Mesenchymal stem cell (in vitro differentiated cells and primary cell): ENCODE results near the gene NPHS1.
"Not testable (repeated sequence)": the region's sequence is repeated elsewhere in the genome, so short reads cannot be mapped to it uniquely, and the experiment has no call there.

ENCODE experiments used
- DNase-seq: peaks from one replicate; pipeline ENCODE4 v3.0.0-alpha.2; 2013
- H2AFZ ChIP-seq: one replicate; pipeline ENCODE4 v1.6.1; 2013; ENCODE audit warnings: low read depth, mild to moderate bottlenecking, control low read depth, inconsistent platforms, low read length, moderate library complexity
- H2AK5ac ChIP-seq: 2 replicates; pipeline ENCODE4 v1.6.1; 2013; ENCODE audit warnings: low read length, moderate library complexity, mild to moderate bottlenecking, inconsistent platforms; ENCODE audit not compliant: severe bottlenecking
- H2BK120ac ChIP-seq: one replicate; pipeline ENCODE4 v1.6.1; 2013; ENCODE audit warnings: low read depth, mild to moderate bottlenecking, inconsistent platforms, low read length, moderate library complexity
- H2BK12ac ChIP-seq, 2 experiments: one replicate each; pipeline ENCODE4 v1.6.1; 2013; ENCODE audit warnings: inconsistent platforms in 2 of 2, low read length in 2 of 2, mild to moderate bottlenecking in 2 of 2, moderate library complexity in 2 of 2, control low read depth in 1 of 2
- H2BK15ac ChIP-seq: one replicate; pipeline ENCODE4 v1.6.1; 2013; ENCODE audit warnings: mild to moderate bottlenecking, low read depth, inconsistent platforms; ENCODE audit not compliant: poor library complexity, severe bottlenecking
- H2BK5ac ChIP-seq: 2 replicates; pipeline ENCODE4 v1.6.1; 2013; ENCODE audit warnings: low read depth, mild to moderate bottlenecking, low read length, control low read depth, inconsistent platforms; ENCODE audit not compliant: poor library complexity, severe bottlenecking
- H3K14ac ChIP-seq, 2 experiments: one replicate each; pipeline ENCODE4 v1.6.1; 2013; ENCODE audit warnings: inconsistent platforms in 2 of 2, low read length in 2 of 2, control low read depth in 1 of 2, mild to moderate bottlenecking in 1 of 2, moderate library complexity in 1 of 2
- H3K18ac ChIP-seq, 2 experiments: one replicate each; pipeline ENCODE4 v1.6.1; 2013; ENCODE audit warnings: inconsistent platforms in 2 of 2, low read length in 2 of 2, control low read depth in 1 of 2, low read depth in 1 of 2, mild to moderate bottlenecking in 1 of 2
- H3K23ac ChIP-seq, 2 experiments: one replicate each; pipeline ENCODE4 v1.6.1; 2013; ENCODE audit warnings: inconsistent platforms in 2 of 2, low read length in 2 of 2, mild to moderate bottlenecking in 2 of 2, moderate library complexity in 2 of 2, control low read depth in 1 of 2
- H3K27ac ChIP-seq: 2 replicates; pipeline ENCODE4 v1.5.1; 2013; ENCODE audit warnings: mild to moderate bottlenecking, moderate library complexity, low read length, control low read depth, inconsistent platforms; ENCODE audit not compliant: poor library complexity, severe bottlenecking
- H3K27me3 ChIP-seq, 2 experiments: 2 replicates each; pipeline versions ENCODE4 v1.6.1 to v1.7.0; 2013; ENCODE audit warnings: low read length in 2 of 2, mild to moderate bottlenecking in 2 of 2, moderate library complexity in 2 of 2, control low read depth in 1 of 2, inconsistent platforms in 1 of 2; ENCODE audit not compliant: control insufficient read depth in 1 of 2, insufficient read depth in 1 of 2
- H3K36me3 ChIP-seq, 2 experiments: 2 replicates each; pipeline versions ENCODE4 v1.6.1 to v1.7.0; 2013; ENCODE audit warnings: low read length in 2 of 2, control low read depth in 1 of 2, inconsistent platforms in 1 of 2, low read depth in 1 of 2, mild to moderate bottlenecking in 1 of 2; ENCODE audit not compliant: insufficient read depth in 2 of 2, control insufficient read depth in 1 of 2
- H3K4ac ChIP-seq, 2 experiments: one replicate each; pipeline ENCODE4 v1.6.1; 2013; ENCODE audit warnings: inconsistent platforms in 2 of 2, low read length in 2 of 2, mild to moderate bottlenecking in 2 of 2, moderate library complexity in 2 of 2, control low read depth in 1 of 2, low read depth in 1 of 2
- H3K4me1 ChIP-seq: 2 replicates; pipeline ENCODE4 v1.6.1; 2013; ENCODE audit warnings: low read depth, low read length, control low read depth; ENCODE audit not compliant: control insufficient read depth, insufficient read depth
- H3K4me2 ChIP-seq: 2 replicates; pipeline ENCODE4 v1.6.1; 2013; ENCODE audit warnings: low read length, mild to moderate bottlenecking, inconsistent platforms; ENCODE audit not compliant: poor library complexity, severe bottlenecking
- H3K4me3 ChIP-seq, 2 experiments: 2 replicates each; pipeline versions ENCODE4 v1.5.1 to v1.7.0; 2013; ENCODE audit warnings: low read length in 2 of 2, mild to moderate bottlenecking in 2 of 2, control low read depth in 1 of 2, low read depth in 1 of 2; ENCODE audit not compliant: insufficient read depth in 1 of 2
- H3K79me1 ChIP-seq: replicated peaks from 2 replicates; pipeline ENCODE4 v1.6.1; 2013; ENCODE audit warnings: mild to moderate bottlenecking, control low read depth, low read length, inconsistent platforms; ENCODE audit not compliant: poor library complexity, severe bottlenecking
- H3K9ac ChIP-seq: 2 replicates; pipeline ENCODE4 v1.7.0; 2013; ENCODE audit warnings: mild to moderate bottlenecking, low read length, moderate library complexity
- H3K9me3 ChIP-seq: 2 replicates; pipeline ENCODE4 v1.7.0; 2013; ENCODE audit warnings: mild to moderate bottlenecking, low read length; ENCODE audit not compliant: control insufficient read depth
- H4K8ac ChIP-seq: one replicate; pipeline ENCODE4 v1.6.1; 2013; ENCODE audit warnings: inconsistent platforms, mild to moderate bottlenecking, low read length, moderate library complexity
- H4K91ac ChIP-seq: one replicate; pipeline ENCODE4 v1.6.1; 2013; ENCODE audit warnings: mild to moderate bottlenecking, low read length, inconsistent platforms
- WGBS: methylation state at CpG from one replicate; pipeline ENCODE4 v1.1.7; 2013; ENCODE audit warnings: mixed read lengths; 5-methylcytosine and 5-hydroxymethylcytosine counted together

The NPHS1 gene

GRCh38 chr19:35801828-35802227 is 50.5 kb downstream of the NPHS1 start:
- peaks cover 24 to 57% of the 10 kb centered on the region in 2 experiments for H3K27me3 ChIP-seq
- no peak overlapping the region for H3K14ac ChIP-seq
- H4K8ac ChIP-seq, result no peak overlapping the region
- no peak overlapping the region for H2BK5ac ChIP-seq
- H2BK120ac ChIP-seq, result no peak overlapping the region
- H3K36me3 ChIP-seq, result no peaks in the 10 kb centered on the region
- peaks cover 1% of the 10 kb centered on the region for H3K4me1 ChIP-seq
- H3K9me3 ChIP-seq, result peaks cover 6% of the 10 kb centered on the region
- no peak overlapping the region for H3K4me3 ChIP-seq
- H4K91ac ChIP-seq, result no peak overlapping the region
- H2AFZ ChIP-seq, result no peak overlapping the region
- H3K23ac ChIP-seq, result no peak overlapping the region
- no peak overlapping the region for H3K4ac ChIP-seq
- DNase-seq, result no peak
- H3K9ac ChIP-seq, result no peak overlapping the region
- no peak overlapping the region for H3K4me2 ChIP-seq
- no peak overlapping the region for H2BK12ac ChIP-seq
- H3K79me1 ChIP-seq, result no peaks in the 10 kb centered on the region
- no peak overlapping the region for H3K27ac ChIP-seq
- H3K18ac ChIP-seq, result no peak overlapping the region
- no peak overlapping the region for H2BK15ac ChIP-seq
- H2AK5ac ChIP-seq, result no peak overlapping the region
- WGBS, result 64% methylated on average over 3 of the region's 3 CpGs

- Histone ChIP-seq H3K18ac (no peak overlapping the region), H4K91ac (no peak overlapping the region), H3K4me2 (no peak overlapping the region), H3K4me3 (no peak overlapping the region), H3K4me1 (no peaks in the 10 kb centered on the region), H3K27me3 (peaks cover 36 to 41% of the 10 kb centered on the region in 2 experiments), H3K14ac (no peak overlapping the region), H3K9me3 (peaks cover 6% of the 10 kb centered on the region), H3K9ac (no peak overlapping the region), H2BK15ac (no peak overlapping the region), H2AK5ac (no peak overlapping the region), H3K23ac (no peak overlapping the region), H3K79me1 (no peaks in the 10 kb centered on the region), H2BK12ac (no peak overlapping the region), H2AFZ (no peak overlapping the region), H3K36me3 (peaks cover 0 to 3% of the 10 kb centered on the region in 2 experiments), H2BK120ac (no peak overlapping the region), H4K8ac (peak overlapping the region; percentile 12), H3K4ac (no peak overlapping the region), H3K27ac (no peak overlapping the region), H2BK5ac (no peak overlapping the region)
- DNase-seq, result no peak
- 24% methylated on average over 15 of the region's 15 CpGs for WGBS
Measured at GRCh38 chr19:35797663-35798062, 54.6 kb downstream of the NPHS1 start.

GRCh38 chr19:35796645-35797542 is 55.4 kb downstream of the NPHS1 start:
- no peak overlapping the region for H2BK5ac ChIP-seq
- peaks cover 2% of the 10 kb centered on the region for H3K9me3 ChIP-seq
- H3K27ac ChIP-seq, result no peak overlapping the region
- H3K14ac ChIP-seq, result no peak overlapping the region
- peaks cover 34 to 36% of the 10 kb centered on the region in 2 experiments for H3K27me3 ChIP-seq
- H2BK120ac ChIP-seq, result no peak overlapping the region
- H3K4me2 ChIP-seq, result no peak overlapping the region
- H3K4me3 ChIP-seq, result no peak overlapping the region
- no peak overlapping the region for H4K91ac ChIP-seq
- 35% methylated on average over 39 of the region's 39 CpGs for WGBS
- no peak overlapping the region for H3K18ac ChIP-seq
- no peak overlapping the region for H3K23ac ChIP-seq
- no peak for DNase-seq
- H2BK12ac ChIP-seq, result no peak overlapping the region
- H3K4me1 ChIP-seq, result no peaks in the 10 kb centered on the region
- no peak overlapping the region for H4K8ac ChIP-seq
- no peak overlapping the region for H2AFZ ChIP-seq
- no peak overlapping the region for H3K9ac ChIP-seq
- H2BK15ac ChIP-seq, result no peak overlapping the region
- peaks cover 0 to 3% of the 10 kb centered on the region in 2 experiments for H3K36me3 ChIP-seq
- no peak overlapping the region for H2AK5ac ChIP-seq
- H3K79me1 ChIP-seq, result no peaks in the 10 kb centered on the region
- no peak overlapping the region for H3K4ac ChIP-seq

GRCh38 chr19:35795564-35795963 is 56.7 kb downstream of the NPHS1 start:
- H4K91ac ChIP-seq, H2BK120ac ChIP-seq, H2BK5ac ChIP-seq, H3K36me3 ChIP-seq, H3K4me2 ChIP-seq, H3K4me1 ChIP-seq, DNase-seq, H4K8ac ChIP-seq, H3K4ac ChIP-seq, H3K14ac ChIP-seq, H3K9ac ChIP-seq, H3K79me1 ChIP-seq, H2AK5ac ChIP-seq, H3K23ac ChIP-seq, H3K4me3 ChIP-seq, H2BK15ac ChIP-seq, H2BK12ac ChIP-seq, H3K27ac ChIP-seq, H2AFZ ChIP-seq, H3K18ac ChIP-seq, H3K9me3 ChIP-seq: not testable (repeated sequence)
- peaks cover 29 to 36% of the 10 kb centered on the region in 2 experiments for H3K27me3 ChIP-seq
- WGBS, result no CpG with 5 or more reads among the region's 1 CpG
